NCI-H2029 (cell line): ENCODE measurements around the gene GDPD4.

ENCODE experiments used
- DNase-seq: peaks from one replicate; lab custom pipeline; 2025; lab: John Stamatoyannopoulos, UW

The GDPD4 gene

DNA sequence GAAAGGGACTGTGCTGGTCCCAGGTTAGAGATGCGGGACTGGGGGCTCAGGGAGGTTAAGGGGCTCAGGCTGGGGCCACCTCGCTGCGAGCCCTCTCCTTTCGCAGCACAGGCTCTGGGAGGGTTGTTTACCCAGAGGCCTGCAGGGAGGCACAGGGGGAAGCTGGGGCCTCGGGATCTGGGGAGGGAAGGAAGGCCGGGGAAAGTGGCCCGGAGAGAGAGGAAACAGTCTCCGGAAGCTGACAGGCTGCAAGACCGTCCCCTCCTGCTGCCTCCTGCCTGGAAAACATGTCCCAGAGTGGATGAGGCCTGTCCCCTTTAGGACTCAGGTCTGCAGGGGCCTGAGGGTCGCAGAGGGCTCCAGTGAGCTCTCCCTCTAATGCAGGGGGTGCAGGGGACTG, 128.0 kb downstream of the GDPD4 start:
- no peak for DNase-seq

DNA sequence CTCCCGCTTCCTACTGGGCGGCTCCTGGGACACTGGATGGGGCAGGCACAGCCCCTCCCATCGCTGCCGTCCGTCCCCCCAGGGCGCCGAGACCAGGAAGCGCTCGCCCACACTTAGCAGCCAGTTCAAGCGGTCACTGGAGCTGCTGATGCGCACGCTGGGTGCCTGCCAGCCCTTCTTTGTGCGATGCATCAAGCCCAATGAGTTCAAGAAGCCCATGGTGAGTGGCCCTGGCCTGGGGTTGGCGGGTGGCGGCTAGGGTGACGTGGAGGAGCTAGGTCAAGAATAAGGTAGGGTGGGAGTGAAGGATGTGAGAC, 128.9 kb downstream of the GDPD4 start:
- DNase-seq: peak; percentile 36

DNA sequence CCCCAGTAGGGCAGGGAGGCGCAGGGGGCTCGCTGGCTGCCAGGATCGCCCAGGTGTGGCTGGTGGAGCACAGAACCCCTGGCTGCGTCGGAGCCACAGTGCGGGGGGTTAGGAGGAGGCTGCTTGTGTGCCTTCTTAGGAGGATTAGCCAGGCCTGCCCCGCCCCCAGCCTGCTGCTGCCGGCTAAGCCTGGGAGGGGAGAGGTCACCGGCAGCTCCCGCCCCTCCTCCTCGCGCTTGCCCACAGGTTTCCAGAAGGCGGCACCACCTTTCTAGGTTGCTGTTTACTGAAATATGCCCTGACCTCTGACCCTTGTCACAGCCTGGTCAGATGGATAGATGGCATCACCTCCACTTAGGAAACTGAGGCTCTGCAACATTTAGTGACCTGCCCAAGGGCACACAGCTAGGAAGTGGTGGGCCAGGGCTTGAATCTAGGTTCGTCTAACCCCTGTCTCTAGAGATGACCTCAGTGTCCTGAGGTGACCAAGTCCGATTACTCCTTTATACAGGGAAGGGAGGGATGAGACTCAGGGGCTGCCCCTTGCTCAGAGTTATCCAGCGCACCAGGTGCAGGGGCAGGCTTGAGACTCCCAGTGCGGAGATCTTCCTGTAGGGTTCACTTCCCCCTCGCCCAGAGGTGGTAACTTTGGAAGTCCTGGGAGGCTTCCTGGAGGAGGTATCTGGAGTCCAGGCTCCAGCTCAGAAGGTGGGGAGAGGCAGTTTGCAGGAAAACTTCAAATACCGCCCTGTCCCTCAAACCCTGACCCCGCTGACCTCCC, 129.4 kb downstream of the GDPD4 start:
- no peak for DNase-seq

DNA sequence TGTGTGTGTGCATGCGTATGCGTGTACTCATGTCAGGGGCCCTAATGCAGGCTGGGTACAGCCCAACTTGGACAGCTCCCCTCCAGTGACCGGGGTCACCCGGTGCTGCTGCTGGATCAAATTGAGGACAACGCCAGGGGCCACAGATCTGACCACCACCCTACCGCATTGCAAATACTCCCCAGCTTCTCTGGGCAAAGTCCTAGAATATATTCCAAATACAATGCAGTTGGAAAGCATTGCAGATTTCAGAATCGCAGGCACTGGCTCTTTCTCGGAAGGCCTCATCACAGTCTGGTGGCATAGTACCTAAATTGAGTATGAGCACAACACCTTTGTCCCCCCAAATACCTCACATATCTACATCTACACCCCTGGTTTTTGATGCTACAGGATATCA, 130.2 kb downstream of the GDPD4 start:
- DNase-seq: no peak

DNA sequence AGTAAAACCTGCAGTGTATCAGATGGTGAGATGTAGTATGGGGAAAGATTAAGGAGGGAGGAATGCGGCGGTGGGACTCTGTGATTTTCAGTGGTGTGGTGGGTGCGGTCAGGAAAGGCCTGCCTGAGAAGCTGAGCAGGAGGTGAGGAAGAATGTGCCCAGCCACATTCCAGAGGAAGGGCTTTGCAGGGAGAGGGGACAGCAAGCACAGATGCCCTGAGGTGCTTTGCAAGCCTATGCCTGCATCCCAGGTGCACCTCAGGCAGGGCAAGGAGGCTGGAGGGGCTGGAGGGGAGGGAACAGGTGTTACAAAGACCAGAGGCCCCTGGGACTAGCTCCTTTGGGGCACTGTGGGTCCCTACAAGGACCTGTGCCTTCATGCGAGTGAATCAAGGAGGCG, 131.4 kb downstream of the GDPD4 start:
- DNase-seq: no peak

DNA sequence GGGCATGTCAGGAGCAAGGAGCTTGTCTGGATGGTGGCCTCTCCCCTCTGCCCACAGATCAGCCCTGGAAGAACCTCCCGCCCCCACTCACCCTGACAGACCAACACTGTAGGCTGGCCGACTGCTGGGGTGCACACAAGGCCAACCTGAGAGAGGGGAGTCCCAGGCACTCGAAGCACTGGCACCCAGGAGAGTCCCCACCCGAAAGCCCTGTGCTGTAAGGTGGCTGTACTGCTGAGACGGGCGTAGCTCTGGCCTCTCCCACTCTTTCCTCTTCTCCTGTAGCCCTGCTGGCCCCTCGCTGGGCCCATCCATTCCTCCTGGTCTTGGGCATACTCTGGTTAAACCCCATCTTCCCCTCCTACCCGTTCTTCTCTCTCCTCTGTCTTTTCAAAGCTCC, 133.7 kb downstream of the GDPD4 start:
- no peak for DNase-seq

DNA sequence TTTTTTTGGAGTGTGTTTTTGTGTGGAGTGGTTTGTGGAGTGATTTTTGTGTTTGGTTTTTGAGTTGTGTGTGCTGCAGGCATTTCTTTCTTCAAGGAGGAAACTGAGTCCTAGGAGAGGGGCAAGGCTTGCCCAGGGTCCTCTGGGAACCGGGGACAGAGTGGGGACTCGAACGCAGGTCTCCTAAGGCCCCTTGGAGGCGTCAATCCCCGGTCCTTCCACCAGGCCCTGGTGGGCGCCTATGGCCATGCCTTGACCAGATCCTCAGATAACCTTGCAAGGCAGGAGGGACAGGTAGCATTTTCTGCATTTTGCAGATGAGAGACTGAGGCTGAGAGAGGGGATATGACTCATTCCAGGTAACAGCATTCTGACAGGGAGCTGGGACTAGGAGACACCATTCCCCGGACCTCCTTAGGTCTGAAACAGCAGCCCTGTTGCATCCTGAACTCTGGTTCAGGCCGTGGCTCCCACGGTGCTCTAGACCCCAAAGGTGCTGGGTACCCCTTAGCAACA, 134.3 kb downstream of the GDPD4 start:
- DNase-seq: no peak
